DND-41 (cell line): ENCODE data around the gene KAT2A.

Source experiments
- CTCF ChIP-seq: IDR thresholded peaks from 2 replicates; pipeline ENCODE4 v1.5.1; 2012; ENCODE audit warnings: borderline replicate concordance, low read length, moderate library complexity, mild to moderate bottlenecking; ENCODE audit not compliant: poor library complexity, severe bottlenecking; ENCODE audit errors: extremely low read depth
- EZH2 ChIP-seq: IDR thresholded peaks from 3 replicates; pipeline ENCODE4 v1.6.1; 2012; ENCODE audit warnings: borderline replicate concordance, low read depth, mild to moderate bottlenecking, moderate library complexity, low read length, inconsistent platforms; ENCODE audit not compliant: severe bottlenecking

- no peak for TF ChIP-seq CTCF
- no peak for TF ChIP-seq EZH2
These were observed 17.8 kb upstream of the KAT2A start for GRCh38 chr17:42138749-42139492.
